Peyer's patch (tissue), 4 donors: Measurements from ENCODE around the gene PCSK5. TPM values are rescaled to one million over a fixed set of nuclear protein-coding genes. Genes with fewer than 3 reads are reported as not detected.

Experiments
- DNase-seq, 3 donors: peaks; one replicate each; pipeline ENCODE4 v3.0.0-alpha.2; 2017 to 2019
- H3K27ac ChIP-seq, 4 donors: fragments of 200-600 bp; sonication (generic); one replicate each; pipeline ENCODE4 v1.5.1; 2016 to 2019
- H3K27me3 ChIP-seq, 2 donors: fragments of 200-600 bp; sonication (generic); one replicate each; pipeline ENCODE4 v1.5.1; 2019
- H3K36me3 ChIP-seq, 3 donors: fragments of 200-600 bp; sonication (generic); one replicate each; pipeline ENCODE4 v1.5.1; 2016 to 2019
- H3K4me1 ChIP-seq, 4 donors: fragments of 200-600 bp; sonication (generic); one replicate each; pipeline ENCODE4 v1.5.1; 2016 to 2019
- H3K4me3 ChIP-seq, 4 donors: fragments of 200-600 bp; sonication (generic); 1 replicate in 3 of 4; 2 replicates in 1 of 4; pipeline ENCODE4 v1.5.1; 2016 to 2019; ENCODE audit warnings: mild to moderate bottlenecking in 1 of 4
- H3K9me3 ChIP-seq, 4 donors: fragments of 200-600 bp; sonication (generic); one replicate each; pipeline ENCODE4 v1.5.1; 2016 to 2019; ENCODE audit warnings: mild to moderate bottlenecking in 1 of 4
- CTCF ChIP-seq, 6 experiments: fragments of 450-650 bp in 4 of 6; fragments of 200-600 bp in 2 of 6; sonication (generic) in 1 of 6; IDR thresholded peaks; one replicate each; pipeline ENCODE4 v1.5.1; 2017 to 2019; ENCODE audit warnings: antibody characterized with exemption in 6 of 6, mild to moderate bottlenecking in 3 of 6, moderate library complexity in 1 of 6
- POLR2A ChIP-seq, 2 donors: fragments of 450-650 bp; IDR thresholded peaks; one replicate each; pipeline ENCODE4 v1.5.1; 2017; ENCODE audit warnings: antibody characterized with exemption in 2 of 2, mild to moderate bottlenecking in 2 of 2, moderate library complexity in 2 of 2
- total RNA-seq, 4 donors: library from RNA; depleted of rRNA; stranded (reverse); fragments of >200 nt; gene quantifications; one replicate each; pipeline ENCODE4 v1.1.0, GENCODE V29; 2016

The PCSK5 gene
- total RNA-seq, 4 donors from 2014 or later, result 77.6 to 488 (median 411) TPM

GRCh38 chr9:75930730-75931321 lies 40.4 kb downstream of the PCSK5 start:
- DNase-seq, result no peak
- Histone ChIP-seq H3K4me3 (no peak overlapping the region), H3K27ac (peak overlapping the region in 2 of 4 donors; percentile 6 to 47), H3K27me3 (no peaks in the 10 kb centered on the region), H3K36me3 (peaks cover 0 to 36% (median 0%) of the 10 kb centered on the region in 3 donors), H3K4me1 (no peaks in the 10 kb centered on the region), H3K9me3 (no peaks in the 10 kb centered on the region)
- no peak for TF ChIP-seq CTCF (IDR thresholded peaks at IDR 0.05)
- no peak for TF ChIP-seq POLR2A (IDR thresholded peaks at IDR 0.05)

DNA sequence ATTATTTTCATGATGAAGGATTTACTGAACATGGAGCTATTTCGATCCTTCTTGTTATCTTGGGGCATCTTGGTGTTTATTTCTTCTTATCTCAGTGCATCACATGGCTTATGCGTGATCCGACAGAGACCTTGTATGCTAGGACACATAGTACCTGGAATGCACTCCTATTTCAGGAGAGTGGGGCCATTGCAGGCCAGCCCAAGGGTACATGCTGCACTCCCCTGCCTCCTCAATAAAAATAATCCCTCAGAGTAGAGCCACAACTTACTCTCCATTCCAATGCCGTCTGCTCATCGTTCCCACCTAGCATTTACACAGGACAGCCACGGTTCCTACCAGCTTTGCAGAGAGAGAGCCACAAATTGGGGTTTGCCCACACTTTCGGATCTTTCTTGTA lies 43.5 kb downstream of the PCSK5 start:
- Histone ChIP-seq H3K4me1 (no peaks in the 10 kb centered on the region), H3K36me3 (peaks cover 0 to 58% (median 0%) of the 10 kb centered on the region in 3 donors), H3K27me3 (no peaks in the 10 kb centered on the region), H3K9me3 (no peaks in the 10 kb centered on the region), H3K4me3 (no peak overlapping the region), H3K27ac (no peak overlapping the region)
- DNase-seq, result no peak
- no peak for TF ChIP-seq POLR2A (IDR thresholded peaks at IDR 0.05)
- no peak for TF ChIP-seq CTCF (IDR thresholded peaks at IDR 0.05)

GRCh38 chr9:75935591-75935990 lies 45.1 kb downstream of the PCSK5 start:
- TF ChIP-seq CTCF (IDR thresholded peaks at IDR 0.05) (no peak), POLR2A (IDR thresholded peaks at IDR 0.05) (no peak)
- DNase-seq, result no peak
- H3K4me3 ChIP-seq, result no peak overlapping the region
- no peak overlapping the region for H3K27ac ChIP-seq
- H3K4me1 ChIP-seq, result no peaks in the 10 kb centered on the region
- H3K36me3 ChIP-seq, result peaks cover 0 to 61% (median 0%) of the 10 kb centered on the region in 3 donors
- no peaks in the 10 kb centered on the region for H3K27me3 ChIP-seq
- H3K9me3 ChIP-seq, result no peaks in the 10 kb centered on the region

DNA sequence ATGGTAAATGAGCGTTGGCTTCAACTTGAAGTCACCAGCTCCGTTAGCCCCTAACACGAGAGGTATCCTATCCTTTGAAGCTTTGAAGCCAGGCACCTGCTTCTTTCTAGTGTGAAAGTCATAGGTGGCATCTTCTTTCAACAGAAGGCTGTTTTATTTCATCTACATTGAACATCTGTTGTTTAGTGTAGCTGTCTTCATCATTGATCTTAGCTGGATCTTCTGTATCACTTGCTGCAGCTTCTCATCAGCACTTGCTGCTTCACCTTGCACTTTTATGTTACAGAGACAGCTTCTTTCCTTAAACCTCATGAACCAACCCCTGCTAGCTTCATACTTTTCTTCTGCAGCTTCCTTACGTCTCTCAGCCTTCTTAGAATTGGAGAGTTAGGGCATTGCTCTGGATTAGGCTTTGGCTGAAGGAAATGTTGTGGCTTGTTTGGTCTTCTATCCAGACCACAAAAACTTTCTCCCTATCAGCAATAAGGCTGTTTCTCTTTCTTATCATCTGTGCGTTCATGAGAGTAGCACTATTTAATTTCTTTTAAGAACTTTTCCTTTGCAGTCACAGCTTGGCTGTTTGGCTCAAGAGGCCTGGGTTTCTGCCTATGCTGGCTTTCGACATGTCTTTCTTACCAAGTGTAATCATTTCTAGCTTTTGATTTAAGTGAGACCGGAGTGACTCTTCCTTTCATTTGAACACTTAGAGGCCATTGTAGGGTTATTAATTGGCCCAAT lies 47.2 kb downstream of the PCSK5 start:
- no peaks in the 10 kb centered on the region for H3K27me3 ChIP-seq
- peaks cover 0 to 55% (median 0%) of the 10 kb centered on the region in 3 donors for H3K36me3 ChIP-seq
- no peak overlapping the region for H3K27ac ChIP-seq
- H3K4me3 ChIP-seq, result no peak overlapping the region
- no peak for TF ChIP-seq CTCF (IDR thresholded peaks at IDR 0.05)
- no peak for TF ChIP-seq POLR2A (IDR thresholded peaks at IDR 0.05)
- H3K9me3 ChIP-seq, result no peaks in the 10 kb centered on the region
- no peaks in the 10 kb centered on the region for H3K4me1 ChIP-seq
- DNase-seq, result no peak

- Histone ChIP-seq H3K27ac (no peak overlapping the region), H3K4me1 (no peaks in the 10 kb centered on the region), H3K4me3 (no peak overlapping the region), H3K27me3 (no peaks in the 10 kb centered on the region), H3K36me3 (peaks cover 0 to 43% (median 0%) of the 10 kb centered on the region in 3 donors), H3K9me3 (no peaks in the 10 kb centered on the region)
- TF ChIP-seq POLR2A (IDR thresholded peaks at IDR 0.05) (no peak), CTCF (IDR thresholded peaks at IDR 0.05) (no peak)
- no peak for DNase-seq
Measured at GRCh38 chr9:75938946-75939345, 48.5 kb downstream of the PCSK5 start.
